Left hindlimb (tissue), 1 donor: ENCODE measurements around the gene MFRP.

Experiments used
- DNase-seq: peaks from one replicate; pipeline ENCODE4 v3.0.0-alpha.2; 2018

Gene MFRP

DNA sequence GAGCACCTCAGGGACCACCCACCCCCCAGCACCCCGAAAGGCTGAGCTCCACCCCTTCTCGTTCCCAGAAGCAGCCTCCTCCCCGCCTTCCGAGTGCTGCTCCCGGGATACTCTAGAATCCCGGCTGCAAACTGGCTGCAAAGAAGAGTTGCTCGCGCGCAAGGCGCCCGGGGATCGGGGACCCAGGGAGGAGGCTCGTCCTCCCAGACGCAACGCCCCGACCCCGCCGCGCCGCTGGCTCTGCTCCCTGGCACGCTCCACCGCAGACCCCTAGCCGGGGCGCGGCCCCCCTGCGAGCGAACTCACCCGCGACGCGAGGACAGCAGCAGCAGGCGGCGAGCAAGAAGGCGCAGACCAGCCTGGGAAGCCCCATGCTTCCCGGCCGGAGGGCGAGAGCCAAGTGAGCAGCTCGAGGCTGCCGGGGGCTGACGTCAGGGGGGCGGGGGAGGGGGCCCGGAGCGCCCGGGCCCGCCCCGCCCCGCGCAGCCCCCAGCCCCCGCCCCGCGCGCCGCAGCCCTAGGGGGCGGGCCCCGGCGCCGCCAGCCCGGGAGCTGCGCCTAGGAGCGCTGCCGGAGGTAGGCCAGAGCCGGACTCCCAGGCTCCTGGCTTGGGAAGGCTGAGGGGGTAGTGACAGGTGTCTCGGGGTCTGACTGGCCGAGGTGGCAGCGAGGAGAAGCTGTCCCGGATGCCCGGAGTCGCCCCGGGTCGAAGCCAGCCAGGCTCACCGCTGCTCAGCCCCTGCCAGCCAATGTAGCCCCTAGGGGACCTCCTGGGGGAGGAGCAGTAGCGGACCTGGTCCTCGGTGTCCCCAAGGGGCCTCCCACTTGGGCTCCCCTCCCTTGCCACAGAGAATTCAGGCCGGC is 29.5 kb downstream of the MFRP start, which contains the start of gene MCAM:
Gene MCAM (minus strand): TSS at position 402 of the 863 bp plus-strand sequence. CDS start 29 bp downstream, at position 373.
- peak; percentile 81 for DNase-seq

- DNase-seq, result peak; percentile 80
These were observed 30.3 kb downstream of the MFRP start for GRCh38 chr11:119316016-119316728.

DNA sequence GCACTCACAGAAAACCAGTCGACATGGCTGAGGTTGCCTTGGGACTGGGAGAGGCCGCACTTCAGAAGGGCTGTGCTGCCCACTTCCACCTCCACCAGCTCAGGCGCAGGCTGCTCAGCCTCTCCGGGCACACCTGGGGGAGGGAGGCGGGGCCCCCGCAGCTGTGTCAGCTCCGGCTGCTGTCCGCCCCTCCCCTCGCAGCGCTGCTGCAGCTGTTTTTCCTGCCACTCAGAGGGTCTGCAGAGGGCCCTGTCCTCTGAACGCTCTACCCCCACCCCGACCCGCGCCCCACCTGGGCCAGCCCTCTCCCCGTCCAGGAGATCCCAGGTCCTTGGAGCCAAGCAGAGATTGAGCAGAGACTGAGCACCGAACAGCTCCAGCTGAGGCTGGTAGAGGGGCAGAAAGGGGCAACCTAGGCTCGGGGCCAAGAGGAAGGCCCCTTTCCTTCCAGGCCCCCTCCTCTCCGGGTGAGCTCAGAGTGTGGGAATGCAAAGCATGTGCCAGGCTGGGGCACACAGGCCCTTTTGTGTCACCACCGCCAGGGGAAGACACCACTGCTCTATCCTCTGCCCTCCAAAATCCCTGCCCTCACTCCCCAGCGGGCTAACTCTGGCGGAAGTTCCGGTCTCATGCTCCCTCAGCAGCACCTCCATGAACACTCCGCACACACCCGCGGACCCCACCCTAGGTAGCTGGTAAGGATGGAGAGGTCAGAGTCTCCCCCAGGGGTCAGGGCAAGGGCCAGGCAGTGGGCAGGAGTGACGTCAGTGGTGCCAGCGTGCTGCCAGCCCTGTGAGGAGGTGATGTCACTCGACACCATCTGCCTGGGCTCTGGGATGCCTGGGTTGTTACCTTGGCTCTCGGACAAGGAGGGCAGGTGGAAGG is 31.1 kb downstream of the MFRP start:
- DNase-seq, result peak; percentile 80

GRCh38 chr11:119314726-119315125 is 31.8 kb downstream of the MFRP start:
- DNase-seq, result no peak

GRCh38 chr11:119310682-119311052 is 35.8 kb downstream of the MFRP start:
- DNase-seq, result no peak

- DNase-seq, result no peak
These were observed 36.4 kb downstream of the MFRP start for GRCh38 chr11:119309953-119310681.

DNA sequence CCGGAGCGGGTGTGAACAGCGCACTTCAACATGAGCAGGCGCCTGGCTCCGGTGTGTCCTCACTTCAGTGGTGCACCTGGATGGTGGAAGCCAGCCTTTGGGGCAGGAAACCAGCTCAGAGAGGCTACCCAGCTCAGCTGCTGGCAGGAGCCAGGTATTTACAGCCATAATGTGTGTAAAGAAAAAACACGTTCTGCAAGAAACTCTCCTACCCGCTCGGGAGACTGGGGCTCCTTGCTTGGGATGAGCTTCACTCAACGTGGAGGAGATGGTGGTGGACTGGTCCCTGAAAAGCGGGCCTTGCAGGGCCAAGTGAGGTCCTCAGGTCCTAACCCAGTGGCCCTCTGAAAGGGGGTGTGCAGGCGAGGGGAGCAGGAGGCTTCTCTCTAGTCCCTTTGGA is 37.1 kb downstream of the MFRP start:
- DNase-seq, result no peak

DNA sequence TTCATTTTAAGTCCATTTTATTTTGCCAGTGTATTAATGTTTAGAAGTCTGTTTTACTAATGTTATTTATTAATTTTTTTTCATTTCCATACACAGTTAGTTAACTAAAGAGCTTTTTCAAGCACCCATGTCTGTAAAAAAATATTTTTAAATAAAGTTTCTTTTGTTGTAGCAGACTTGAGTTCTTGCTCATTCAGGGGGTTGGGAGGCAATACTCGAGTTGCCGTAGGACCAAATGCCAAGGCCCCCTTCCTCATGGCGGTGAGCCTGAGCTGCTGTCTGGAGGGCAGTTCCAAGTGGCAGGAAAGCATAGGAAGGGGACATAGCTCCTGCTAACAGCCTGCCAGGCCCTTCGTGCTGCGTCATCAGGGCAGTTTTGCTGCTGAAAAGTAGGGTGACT is 38.5 kb downstream of the MFRP start:
- no peak for DNase-seq

GRCh38 chr11:119307219-119307618 is 39.3 kb downstream of the MFRP start:
- no peak for DNase-seq

DNA sequence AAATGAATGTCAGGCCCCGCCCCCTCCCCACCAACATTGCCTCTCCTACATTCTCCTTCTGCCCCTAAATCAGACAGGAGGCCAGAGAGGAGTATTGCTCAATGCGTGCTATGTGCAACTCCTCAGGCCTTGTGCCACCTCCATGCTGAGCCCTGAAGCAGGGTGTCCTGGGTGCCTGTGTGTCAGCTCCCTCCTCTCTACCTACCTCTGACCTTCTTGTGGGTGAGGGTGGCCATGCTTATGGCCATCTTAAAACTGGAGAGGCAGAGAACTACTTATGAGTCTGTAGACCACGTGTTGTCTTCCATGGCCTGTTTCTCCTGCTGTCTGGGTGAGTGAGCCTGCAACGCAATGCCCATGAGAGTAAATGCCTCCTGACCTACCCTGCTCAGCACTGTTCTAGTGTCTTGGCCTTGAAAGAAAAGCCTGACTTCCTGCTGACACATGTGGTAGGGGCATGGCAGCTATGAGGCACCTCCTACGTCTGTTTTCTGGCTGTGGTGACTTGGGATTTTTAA is 40.1 kb downstream of the MFRP start:
- no peak for DNase-seq

DNA sequence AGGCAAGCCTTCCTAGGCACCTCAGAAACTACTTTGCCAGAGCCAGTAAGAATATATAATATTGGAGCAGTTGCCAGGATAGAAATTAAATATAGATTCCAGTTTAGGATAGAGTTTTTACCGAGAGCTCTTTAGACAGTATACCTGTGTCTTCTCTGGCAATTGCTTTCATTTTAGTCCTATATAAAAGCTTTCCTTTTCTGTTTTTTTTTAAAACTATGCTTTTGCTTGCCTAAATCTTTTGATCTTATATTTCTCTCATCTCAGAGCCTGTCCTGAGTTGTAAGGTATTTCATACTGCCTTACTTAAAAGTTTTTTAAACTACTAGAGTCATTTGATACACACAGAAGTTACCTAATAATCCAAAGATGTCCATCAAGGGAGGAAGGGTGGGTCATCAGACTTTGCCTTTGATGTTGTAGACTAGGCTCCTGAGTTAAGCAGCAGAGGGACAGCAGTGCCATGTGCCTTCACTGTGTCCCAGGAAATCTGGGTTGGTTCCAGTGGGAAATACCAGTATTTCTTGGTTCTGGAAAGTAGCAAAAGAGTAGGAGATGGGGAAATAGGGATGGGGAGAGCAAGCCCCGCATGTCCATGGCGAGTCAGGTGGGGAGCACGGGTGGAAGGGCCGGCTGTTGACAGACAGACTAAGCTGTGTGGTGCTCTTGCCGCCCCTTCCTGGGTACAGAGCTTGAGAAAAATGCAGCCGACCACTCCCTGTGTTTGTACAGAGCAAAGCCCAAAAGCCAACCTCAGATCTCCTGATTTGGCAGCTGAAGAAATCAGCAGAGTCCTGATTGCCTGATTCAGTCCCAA is 40.7 kb downstream of the MFRP start:
- no peak for DNase-seq

DNA sequence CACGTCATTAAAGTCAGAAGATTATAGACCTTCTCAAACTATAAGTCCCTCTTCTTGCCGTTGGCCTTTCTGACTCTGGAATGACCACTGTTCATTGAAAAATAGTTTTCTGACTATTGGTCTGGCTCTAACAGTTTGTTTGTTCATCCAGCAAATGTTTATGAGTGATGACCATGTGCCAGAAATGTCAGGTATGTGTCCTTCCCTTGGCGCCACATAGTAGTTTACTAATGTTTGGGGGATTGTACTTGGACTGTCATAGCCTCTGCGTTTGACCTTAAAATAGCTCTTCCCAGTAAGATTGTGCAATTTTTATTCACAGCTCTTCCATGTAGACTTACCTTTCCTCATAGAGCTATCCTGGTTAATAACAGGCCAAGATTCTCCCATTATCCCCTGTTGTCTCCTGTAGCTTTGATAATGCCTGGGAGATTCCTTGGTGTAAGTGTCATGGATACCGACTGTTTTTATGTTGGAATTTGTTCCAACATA is 43.2 kb downstream of the MFRP start:
- no peak for DNase-seq

DNA sequence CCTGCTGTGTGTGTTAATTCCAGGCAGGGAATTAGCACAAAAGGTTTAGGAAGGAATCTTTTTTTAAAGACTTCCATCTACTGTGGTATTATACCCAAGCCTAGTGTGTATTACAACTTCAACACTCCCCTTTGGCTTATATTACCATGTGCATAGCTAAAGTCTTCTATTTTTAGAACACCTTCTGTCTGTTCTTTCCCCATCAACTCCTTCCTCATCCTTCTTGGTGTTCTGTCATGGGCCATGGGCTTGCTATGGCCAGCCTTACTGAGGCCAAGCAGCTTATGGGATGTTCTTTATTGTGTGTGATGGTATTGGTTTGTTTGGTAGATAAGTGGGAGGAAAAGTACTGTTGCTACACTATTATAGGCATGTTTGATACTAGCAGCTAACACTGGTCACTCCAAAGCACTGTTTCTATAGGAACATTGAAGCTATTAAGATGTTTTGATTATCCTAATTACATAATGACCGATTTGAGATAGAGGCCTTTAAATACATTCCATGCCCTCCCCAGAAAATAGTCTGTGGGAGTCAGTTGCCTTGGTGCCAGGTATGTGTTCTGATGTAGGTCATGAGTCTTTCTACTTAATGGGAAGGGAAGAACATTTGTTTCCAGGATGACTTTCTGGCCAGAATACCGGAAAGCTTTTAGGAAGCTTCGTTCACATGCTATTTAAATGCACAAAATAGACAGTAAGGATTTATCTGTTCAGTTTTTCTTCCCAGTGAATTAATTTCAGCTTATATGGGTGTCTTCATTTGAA is 46.1 kb downstream of the MFRP start:
- DNase-seq, result no peak

- DNase-seq, result no peak
These were observed 47.1 kb downstream of the MFRP start for GRCh38 chr11:119299416-119299815.

GRCh38 chr11:119298726-119299125 is 47.8 kb downstream of the MFRP start:
- DNase-seq, result peak; percentile 75

DNA sequence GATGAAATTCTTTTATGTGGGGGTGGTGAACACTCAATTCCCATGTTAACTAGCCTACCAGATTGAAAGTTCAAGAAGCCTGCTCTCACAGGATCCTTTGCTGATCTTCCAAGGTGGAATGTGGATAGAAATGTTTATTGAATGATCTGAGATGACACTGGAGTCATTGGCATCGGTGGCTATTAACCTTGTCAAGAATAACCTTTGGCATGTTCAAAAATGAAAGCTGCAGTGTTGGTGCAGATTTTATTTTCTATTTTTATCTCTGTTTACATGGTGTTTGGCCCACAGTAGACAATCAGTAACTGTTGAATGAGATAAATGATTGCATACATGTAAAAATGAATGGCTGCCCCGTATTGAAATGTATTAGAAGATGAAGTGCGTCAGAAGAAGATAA is 48.6 kb downstream of the MFRP start:
- no peak for DNase-seq

- no peak for DNase-seq
These were observed 51.3 kb downstream of the MFRP start for GRCh38 chr11:119295178-119295577.

DNA sequence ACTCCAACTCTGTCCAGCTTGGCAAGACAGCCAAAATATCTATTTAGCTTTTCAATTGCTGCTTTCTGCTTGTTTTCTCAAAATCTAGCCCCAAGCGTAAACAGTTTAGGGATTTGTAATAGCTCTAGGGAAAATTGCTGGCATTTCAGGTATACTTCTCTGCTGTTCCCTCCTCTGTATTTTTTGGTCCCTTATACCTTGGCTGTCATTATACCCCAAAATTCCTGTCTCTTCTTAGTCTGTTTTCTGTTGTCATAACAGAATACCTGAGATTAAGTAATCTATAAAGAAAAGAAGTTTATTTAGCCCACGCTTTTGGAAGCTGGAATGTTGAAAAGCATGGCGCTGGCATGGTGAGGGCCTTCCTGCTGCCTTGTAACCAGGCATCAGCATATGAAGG is 53.0 kb downstream of the MFRP start:
- DNase-seq, result no peak

DNA sequence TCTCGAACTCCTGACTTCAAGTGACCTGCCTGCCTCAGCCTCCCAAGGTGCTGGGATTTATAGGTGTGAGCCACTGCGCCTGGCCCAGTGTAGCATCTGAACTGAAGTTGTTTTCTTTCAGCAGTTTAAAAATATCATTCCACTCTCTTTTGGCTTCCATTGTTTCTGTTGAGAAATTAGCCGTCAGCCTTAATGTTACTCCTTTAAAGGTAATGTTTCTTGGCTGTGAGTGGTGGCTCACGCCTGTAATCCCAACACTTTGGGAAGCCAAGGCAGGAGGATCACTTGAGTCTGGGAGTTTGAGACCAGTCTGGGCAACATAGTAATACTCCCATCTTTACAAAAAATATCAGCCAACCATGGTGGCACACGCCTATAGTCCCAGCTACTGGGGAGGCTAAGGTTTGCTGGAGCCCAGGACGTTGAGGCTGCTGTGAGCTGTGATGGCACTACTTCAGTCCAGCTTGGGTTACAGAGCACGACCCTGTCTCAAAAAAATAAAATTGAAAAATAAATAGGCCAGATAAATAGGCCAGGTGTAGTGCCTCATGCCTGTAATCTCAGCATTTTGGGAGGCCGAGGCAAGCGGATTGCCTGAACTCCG is 55.5 kb downstream of the MFRP start:
- DNase-seq, result no peak
